HEK293 (cell line): ENCODE measurements around the gene FBXO28.

Source experiments
- CTCF ChIP-seq: fragments of 450-650 bp; formaldehyde crosslinking; IDR thresholded peaks from 2 replicates; pipeline ENCODE4 v1.5.1; 2016; ENCODE audit warnings: missing biosample characterization, missing genetic modification characterization
- MZF1 ChIP-seq: fragments of 450-650 bp; formaldehyde crosslinking; IDR thresholded peaks from 2 replicates; pipeline ENCODE4 v1.5.1; 2017; ENCODE audit warnings: missing biosample characterization, missing genetic modification characterization, borderline replicate concordance
- OVOL3 ChIP-seq: fragments of 450-650 bp; formaldehyde crosslinking; IDR thresholded peaks from 2 replicates; pipeline ENCODE4 v1.5.1; 2016; ENCODE audit warnings: missing biosample characterization, missing genetic modification characterization
- RBAK ChIP-seq: fragments of 450-650 bp; formaldehyde crosslinking; IDR thresholded peaks from 2 replicates; pipeline ENCODE4 v1.5.1; 2016; ENCODE audit warnings: missing biosample characterization, missing genetic modification characterization
- REST ChIP-seq: fragments of 450-650 bp; formaldehyde crosslinking; IDR thresholded peaks from 2 replicates; pipeline ENCODE4 v1.5.1; 2016; ENCODE audit warnings: missing biosample characterization, missing genetic modification characterization
- SCRT2 ChIP-seq: fragments of 450-650 bp; formaldehyde crosslinking; IDR thresholded peaks from 2 replicates; pipeline ENCODE4 v1.5.1; 2016; ENCODE audit warnings: missing biosample characterization, missing genetic modification characterization
- ZFP3 ChIP-seq: fragments of 450-650 bp; formaldehyde crosslinking; IDR thresholded peaks from 2 replicates; pipeline ENCODE4 v1.5.1; 2016; ENCODE audit warnings: low read depth, missing biosample characterization, missing genetic modification characterization
- ZNF26 ChIP-seq: fragments of 450-650 bp; formaldehyde crosslinking; IDR thresholded peaks from 2 replicates; pipeline ENCODE4 v1.5.1; 2016; ENCODE audit warnings: missing biosample characterization, missing genetic modification characterization
- ZNF580 ChIP-seq: fragments of 450-650 bp; formaldehyde crosslinking; IDR thresholded peaks from 2 replicates; pipeline ENCODE4 v1.5.1; 2016; ENCODE audit warnings: missing biosample characterization, missing genetic modification characterization
- ZNF692 ChIP-seq: fragments of 450-650 bp; formaldehyde crosslinking; IDR thresholded peaks from 2 replicates; pipeline ENCODE4 v1.5.1; 2016; ENCODE audit warnings: missing biosample characterization, missing genetic modification characterization
- ZNF701 ChIP-seq: fragments of 450-650 bp; formaldehyde crosslinking; IDR thresholded peaks from 2 replicates; pipeline ENCODE4 v1.5.1; 2016; ENCODE audit warnings: missing biosample characterization, missing genetic modification characterization

GRCh38 chr1:224141693-224142092 lies 27.8 kb downstream of the FBXO28 start:
- TF ChIP-seq ZNF692 (tag by site-specific recombination) (no peak), REST (tag by site-specific recombination) (no peak), CTCF (no peak), RBAK (no peak), ZNF701 (tag by site-specific recombination) (no peak), OVOL3 (tag by site-specific recombination) (no peak), ZNF26 (tag by site-specific recombination) (no peak), ZNF580 (tag by site-specific recombination) (no peak), ZFP3 (tag by site-specific recombination) (no peak), SCRT2 (no peak), MZF1 (tag by site-specific recombination) (no peak)
